K562 (cell line): ENCODE results near the gene GNG7. TPM values are rescaled to one million over a fixed set of nuclear protein-coding genes. Genes with fewer than 3 reads are reported as not detected.
A peak's percentile ranks its signal among the peaks of the same experiment; 100 is the strongest.

Experiments used
- ATAC-seq: fragments of 200-7000 bp; cut with Tn5 transposase; 3 replicates; pipeline ENCODE4 v1.9.1; 2020; ENCODE audit warnings: moderate library complexity
- BruUV-seq: library from RNA; stranded (reverse); fragments of 400-500 nt; replicated peaks from 2 replicates; lab custom pipeline; 2021; lab: Mats Ljungman, UMichigan
- CTCF ChIA-PET: fragments of 300-600 bp; formaldehyde crosslinking; extraction: SDS; loops from one replicate; lab custom pipeline; 2021; ENCODE audit warnings: low intra/inter-chr PET ratio; lab: Yijun Ruan, JAX
- POLR2A ChIA-PET: fragments of 300-600, 350-650 bp; sonication (Branson Sonifier 250); formaldehyde crosslinking; extraction: SDS; loops from one replicate; lab custom pipeline; 2021; ENCODE audit warnings: antibody characterized with exemption, inconsistent platforms; lab: Yijun Ruan, JAX
- DNase-seq, 4 experiments: peaks; one replicate each; pipeline versions ENCODE4 v3.0.0 to v3.0.0-alpha.2; 2011 to 2018; ENCODE audit warnings: low spot score in 3 of 4, mixed read lengths in 3 of 4; ENCODE audit errors: extremely low read depth in 1 of 4
- FAIRE-seq: peaks from 2 replicates; lab custom pipeline; 2011; peaks lifted over from hg19 to GRCh38; lab: Jason Lieb, UNC
- H2AFZ ChIP-seq: 2 replicates; pipeline ENCODE4 v1.6.0; 2011; ENCODE audit warnings: low read depth, low read length, control low read depth, inconsistent platforms
- H3K27ac ChIP-seq: fragments of 200-600 bp; 3 replicates; pipeline ENCODE4 v1.8.0; 2011; ENCODE audit warnings: low read depth, mild to moderate bottlenecking, control low read depth, inconsistent platforms, low read length, moderate library complexity, mixed read lengths; ENCODE audit errors: extremely low read depth
- H3K27me3 ChIP-seq, 2 experiments: fragments of 300-600 bp in 1 of 2; 2 replicates in 1 of 2; 3 replicates in 1 of 2; pipeline versions ENCODE4 v1.6.0 to v1.8.0; 2011; ENCODE audit warnings: inconsistent platforms in 2 of 2, low read length in 2 of 2, mild to moderate bottlenecking in 1 of 2, mixed read lengths in 1 of 2, moderate library complexity in 1 of 2; ENCODE audit not compliant: control insufficient read depth in 2 of 2, insufficient read depth in 2 of 2
- H3K36me3 ChIP-seq: fragments of 300-600 bp; 3 replicates; pipeline ENCODE4 v1.8.0; 2011; ENCODE audit warnings: mild to moderate bottlenecking, low read length, inconsistent platforms; ENCODE audit not compliant: control insufficient read depth, insufficient read depth
- H3K4me1 ChIP-seq, 2 experiments: fragments of 200-600 bp in 1 of 2; replicated peaks in 1 of 2; 2 replicates in 1 of 2; 3 replicates in 1 of 2; pipeline versions ENCODE4 v1.5.1 to v1.8.0; 2011; ENCODE audit warnings: inconsistent platforms in 2 of 2, low read length in 2 of 2, mild to moderate bottlenecking in 1 of 2, mixed read lengths in 1 of 2, moderate library complexity in 1 of 2; ENCODE audit not compliant: control insufficient read depth in 2 of 2, insufficient read depth in 2 of 2
- H3K4me2 ChIP-seq: 2 replicates; pipeline ENCODE4 v1.6.1; 2011; ENCODE audit warnings: low read length, control low read depth, inconsistent platforms, mixed read lengths; ENCODE audit not compliant: insufficient read depth
- H3K4me3 ChIP-seq: fragments of 200-600 bp; sonication (generic), shearing (Covaris generic); 2 replicates; pipeline ENCODE4 v1.5.1; 2016; ENCODE audit warnings: control low read depth, inconsistent platforms
- H3K79me2 ChIP-seq: fragments of 200-600 bp; 3 replicates; pipeline ENCODE4 v1.8.0; 2011; ENCODE audit warnings: low read length, inconsistent platforms; ENCODE audit not compliant: control insufficient read depth, insufficient read depth
- H3K9ac ChIP-seq, 2 experiments: 2 replicates each; pipeline versions ENCODE4 v1.6.0 to v1.6.1; 2011; ENCODE audit warnings: low read depth in 2 of 2, low read length in 2 of 2, control low read depth in 1 of 2, inconsistent platforms in 1 of 2, mild to moderate bottlenecking in 1 of 2, mixed read lengths in 1 of 2; ENCODE audit not compliant: insufficient read depth in 1 of 2
- H3K9me1 ChIP-seq: one replicate; pipeline ENCODE4 v1.6.0; 2011; ENCODE audit warnings: inconsistent platforms, mild to moderate bottlenecking, low read length, moderate library complexity; ENCODE audit not compliant: control insufficient read depth, insufficient read depth
- H3K9me3 ChIP-seq: replicated peaks from 2 replicates; pipeline ENCODE4 v1.5.1; 2011; ENCODE audit warnings: low read depth, low read length, inconsistent platforms; ENCODE audit not compliant: control insufficient read depth, insufficient read depth
- H4K20me1 ChIP-seq: replicated peaks from 2 replicates; pipeline ENCODE4 v1.6.1; 2011; ENCODE audit warnings: low read length, inconsistent platforms, mixed read lengths; ENCODE audit not compliant: control insufficient read depth, insufficient read depth
- FOSL1 ChIP-seq: fragments of 200-800 bp; sonication (Bioruptor generic); conservative IDR thresholded peaks from 2 replicates; pipeline ENCODE4 v1.6.1; 2016; ENCODE audit warnings: missing genetic modification characterization, missing compliant biosample characterization
- NONO ChIP-seq, 2 experiments: fragments of 200-400 bp in 1 of 2; fragments of 450-650 bp in 1 of 2; formaldehyde crosslinking in 1 of 2; IDR thresholded peaks; 2 replicates each; pipeline ENCODE4 v1.6.1; 2017; ENCODE audit warnings: low read depth in 2 of 2, mild to moderate bottlenecking in 2 of 2, moderate library complexity in 2 of 2, low read length in 1 of 2
- SMARCC2 ChIP-seq: fragments of 450-650 bp; IDR thresholded peaks from 2 replicates; pipeline ENCODE4 v1.6.1; 2017; ENCODE audit warnings: antibody characterized with exemption, moderate library complexity, mild to moderate bottlenecking, low read depth
- WGBS: fragments of 100-300 bp; shearing (Covaris generic); methylation state at CpG from one replicate; pipeline ENCODE4 v1.1.6; 2016; ENCODE audit warnings: low coverage, mixed read lengths; ENCODE audit not compliant: insufficient coverage; ENCODE audit errors: missing lambda C conversion rate; 5-methylcytosine and 5-hydroxymethylcytosine counted together
- in situ Hi-C: fragments of 300-500 bp; cut with MboI; formaldehyde crosslinking; loops from 4 replicates; pipeline ENCODE4 v1.15.0; 2018; ENCODE audit warnings: inconsistent platforms, mixed read lengths
- intact Hi-C: fragments of 100-400 bp; cut with micrococcal nuclease; formaldehyde crosslinking; loops from 2 replicates; pipeline ENCODE4 v1.14.2; 2022
- polyA plus RNA-seq, 8 experiments: library from polyadenylated mRNA; depleted of rRNA in 4 of 8; stranded (reverse) in 5 of 8; unstranded in 3 of 8; fragments of >200 nt; fragmentation: Nextera tagmentation in 2 of 8; fragmentation: Illumina TruSeq in 1 of 8; extraction: Ambion mirVana in 2 of 8; extraction: Trizol in 1 of 8; gene quantifications; 2 replicates each; pipeline versions ENCODE4 v1.2.1 to v1.2.3, GENCODE V29; 2011 to 2014; ENCODE audit warnings: inconsistent platforms in 1 of 8, missing spikeins in 1 of 8
- total RNA-seq, 7 experiments: library from RNA; depleted of rRNA in 6 of 7; stranded (reverse); fragments of >200 nt in 6 of 7; fragmentation: Illumina TruSeq in 2 of 7; extraction: Trizol in 2 of 7; gene quantifications; 2 replicates each; pipeline versions ENCODE4 v1.2.1 to v1.2.3, GENCODE V29; 2011 to 2021; ENCODE audit warnings: low replicate concordance in 1 of 7
- TF ChIP-seq, protein P1 (sequence below), 3 experiments: IDR thresholded peaks in 2 of 3; conservative IDR thresholded peaks in 1 of 3; 2 replicates each; pipeline ENCODE4 v1.5.1; 2011 to 2012; ENCODE audit warnings: low read length in 3 of 3, mild to moderate bottlenecking in 3 of 3, control low read depth in 2 of 3, improper control_type of control experiment in 1 of 3, inconsistent platforms in 1 of 3, low read depth in 1 of 3, mixed read lengths in 1 of 3, moderate library complexity in 1 of 3; ENCODE audit not compliant: insufficient read depth in 2 of 3
- TF ChIP-seq, protein P2 (sequence below): fragments of 250-450 bp; sonication (Bioruptor Pico); IDR thresholded peaks from 2 replicates; pipeline ENCODE4 v1.4.0; 2020
- TF ChIP-seq, protein P3 (sequence below): fragments of 250-450 bp; sonication (Bioruptor Pico); IDR thresholded peaks from 2 replicates; pipeline ENCODE4 v1.5.0; 2021

The GNG7 gene
- total and polyA plus RNA-seq, 9 of the 15 experiments (the other 6 are each of a cell fraction or from before 2014, with no cell fraction given), result 0.01 to 0.20 (median 0.06) TPM; not detected in 1

DNA sequence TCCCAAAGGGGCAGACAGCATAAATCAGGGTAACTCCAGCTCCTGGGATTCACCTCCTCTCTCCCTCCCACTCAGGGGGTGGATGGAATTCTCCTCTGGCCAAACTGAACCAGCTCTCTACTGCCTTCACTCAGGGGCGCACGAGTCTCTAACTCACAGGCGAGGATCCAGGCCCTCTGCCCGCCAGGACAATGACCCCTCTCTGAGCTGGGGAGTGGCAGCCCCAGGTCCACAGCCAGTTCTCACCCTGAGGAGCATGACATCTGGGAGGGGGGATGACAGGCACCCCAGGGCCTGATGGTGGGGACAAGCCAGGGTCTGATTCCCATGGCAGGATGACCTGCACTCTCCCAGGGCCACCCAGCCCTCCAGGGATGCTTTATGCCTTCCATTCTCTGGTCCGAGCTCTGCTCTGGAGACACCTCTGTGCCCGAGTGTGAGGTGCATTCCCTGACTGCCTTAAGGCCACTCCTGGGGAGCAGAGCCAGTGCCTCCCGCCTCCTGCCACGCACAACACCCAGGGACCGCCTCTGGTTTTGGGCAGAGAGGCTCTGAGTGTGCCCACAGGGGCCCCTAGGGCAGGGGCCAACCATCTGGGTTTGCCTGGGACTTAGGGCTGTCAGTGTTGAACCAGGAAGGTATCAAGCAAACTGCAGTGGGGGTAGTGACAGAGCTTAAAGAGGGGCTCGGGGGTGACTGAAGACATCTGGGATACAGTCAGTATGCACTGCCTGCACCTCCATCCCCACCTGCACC lies 66.2 kb downstream of the GNG7 start:
- Histone ChIP-seq H3K4me3 (no peak overlapping the region), H3K79me2 (no peaks in the 10 kb centered on the region), H3K27ac (no peak overlapping the region), H3K36me3 (no peaks in the 10 kb centered on the region), H3K4me2 (no peak overlapping the region), H3K4me1 (peaks cover 0 to 22% of the 10 kb centered on the region in 2 experiments; a peak in 2 of 5 replicates), H4K20me1 (no peaks in the 10 kb centered on the region; the same call in 1 of the 2 replicates), H3K9me1 (no peaks in the 10 kb centered on the region), H2AFZ (no peak overlapping the region), H3K27me3 (peaks cover 0 to 29% of the 10 kb centered on the region in 2 experiments; a peak in 3 of 5 replicates), H3K9me3 (no peaks in the 10 kb centered on the region), H3K9ac (no peak overlapping the region)
- intact Hi-C loops (no loop called here), in situ Hi-C loops (no loop called here)
- no peak for TF ChIP-seq NONO (IDR thresholded peaks at IDR 0.05; ENCODE audit: low read depth in 2 of 2, low read length in 1 of 2)
- no peak for FAIRE-seq
- POLR2A ChIA-PET, result interaction anchor here (0.9 to 1.7 kb wide), 2 partner anchors 160 to 485 kb away, joined by 3 to 9 read pairs; partner anchors contain the start of genes AP3D1 and GADD45B
- 3% methylated on average over 10 of the region's 10 CpGs for WGBS
- peak; percentile 20; the same call in 1 of the 3 replicates for ATAC-seq
- CTCF ChIA-PET, result interaction anchor here (0.5 to 1.3 kb wide), 6 partner anchors 25 to 923 kb away, joined by 3 to 11 read pairs (median 4); no protein-coding TSS in a partner anchor
- DNase-seq, result no peak
- no TSS peak for BruUV-seq

DNA sequence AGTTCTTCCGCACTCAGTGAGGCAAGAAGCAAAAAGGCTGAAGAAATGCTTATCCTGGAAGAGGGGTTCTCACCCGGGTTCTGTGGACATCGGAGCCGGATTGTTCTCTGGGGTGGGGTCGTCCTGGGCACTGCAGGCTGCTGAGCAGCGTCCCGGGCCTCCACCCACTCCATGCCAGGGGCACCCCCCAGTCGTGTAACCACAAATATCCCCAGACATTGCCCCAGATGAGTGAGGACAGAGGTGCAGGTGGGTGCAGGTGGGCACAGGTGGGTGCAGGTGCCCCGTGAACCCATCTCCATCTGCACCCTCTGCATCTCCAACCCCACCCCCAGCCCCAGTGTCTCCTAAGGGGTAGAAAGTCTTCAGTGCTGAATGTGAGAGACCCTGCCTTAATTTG lies 67.5 kb downstream of the GNG7 start:
- ATAC-seq, result no peak
- no peak for DNase-seq
- no TSS peak for BruUV-seq
- Histone ChIP-seq H3K9me1 (no peaks in the 10 kb centered on the region), H3K9ac (no peak overlapping the region), H3K79me2 (no peaks in the 10 kb centered on the region), H3K36me3 (no peaks in the 10 kb centered on the region), H3K9me3 (peaks cover 9% of the 10 kb centered on the region), H3K4me2 (no peak overlapping the region), H3K27me3 (peaks cover 0 to 19% of the 10 kb centered on the region in 2 experiments; a peak in 2 of 5 replicates), H2AFZ (no peak overlapping the region), H3K4me1 (peaks cover 0 to 22% of the 10 kb centered on the region in 2 experiments; a peak in 2 of 5 replicates), H4K20me1 (no peaks in the 10 kb centered on the region; the same call in 1 of the 2 replicates), H3K4me3 (no peak overlapping the region), H3K27ac (no peak overlapping the region)
- intact Hi-C loops (no loop called here), in situ Hi-C loops (no loop called here)
- no peak for TF ChIP-seq SMARCC2
- TF ChIP-seq, protein P1, sequence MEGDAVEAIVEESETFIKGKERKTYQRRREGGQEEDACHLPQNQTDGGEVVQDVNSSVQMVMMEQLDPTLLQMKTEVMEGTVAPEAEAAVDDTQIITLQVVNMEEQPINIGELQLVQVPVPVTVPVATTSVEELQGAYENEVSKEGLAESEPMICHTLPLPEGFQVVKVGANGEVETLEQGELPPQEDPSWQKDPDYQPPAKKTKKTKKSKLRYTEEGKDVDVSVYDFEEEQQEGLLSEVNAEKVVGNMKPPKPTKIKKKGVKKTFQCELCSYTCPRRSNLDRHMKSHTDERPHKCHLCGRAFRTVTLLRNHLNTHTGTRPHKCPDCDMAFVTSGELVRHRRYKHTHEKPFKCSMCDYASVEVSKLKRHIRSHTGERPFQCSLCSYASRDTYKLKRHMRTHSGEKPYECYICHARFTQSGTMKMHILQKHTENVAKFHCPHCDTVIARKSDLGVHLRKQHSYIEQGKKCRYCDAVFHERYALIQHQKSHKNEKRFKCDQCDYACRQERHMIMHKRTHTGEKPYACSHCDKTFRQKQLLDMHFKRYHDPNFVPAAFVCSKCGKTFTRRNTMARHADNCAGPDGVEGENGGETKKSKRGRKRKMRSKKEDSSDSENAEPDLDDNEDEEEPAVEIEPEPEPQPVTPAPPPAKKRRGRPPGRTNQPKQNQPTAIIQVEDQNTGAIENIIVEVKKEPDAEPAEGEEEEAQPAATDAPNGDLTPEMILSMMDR (IDR thresholded peaks at IDR 0.05 in 2 of 3, conservative IDR thresholded peaks at IDR 0.05 in 1 of 3; ENCODE audit: insufficient read depth in 2 of 3, low read depth in 1 of 3, low read length in 3 of 3), result no peak
- TF ChIP-seq, protein P2, sequence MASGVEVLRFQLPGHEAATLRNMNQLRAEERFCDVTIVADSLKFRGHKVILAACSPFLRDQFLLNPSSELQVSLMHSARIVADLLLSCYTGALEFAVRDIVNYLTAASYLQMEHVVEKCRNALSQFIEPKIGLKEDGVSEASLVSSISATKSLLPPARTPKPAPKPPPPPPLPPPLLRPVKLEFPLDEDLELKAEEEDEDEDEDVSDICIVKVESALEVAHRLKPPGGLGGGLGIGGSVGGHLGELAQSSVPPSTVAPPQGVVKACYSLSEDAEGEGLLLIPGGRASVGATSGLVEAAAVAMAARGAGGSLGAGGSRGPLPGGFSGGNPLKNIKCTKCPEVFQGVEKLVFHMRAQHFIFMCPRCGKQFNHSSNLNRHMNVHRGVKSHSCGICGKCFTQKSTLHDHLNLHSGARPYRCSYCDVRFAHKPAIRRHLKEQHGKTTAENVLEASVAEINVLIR, result no peak
- TF ChIP-seq FOSL1 (tag), result no peak
- TF ChIP-seq, protein P3, sequence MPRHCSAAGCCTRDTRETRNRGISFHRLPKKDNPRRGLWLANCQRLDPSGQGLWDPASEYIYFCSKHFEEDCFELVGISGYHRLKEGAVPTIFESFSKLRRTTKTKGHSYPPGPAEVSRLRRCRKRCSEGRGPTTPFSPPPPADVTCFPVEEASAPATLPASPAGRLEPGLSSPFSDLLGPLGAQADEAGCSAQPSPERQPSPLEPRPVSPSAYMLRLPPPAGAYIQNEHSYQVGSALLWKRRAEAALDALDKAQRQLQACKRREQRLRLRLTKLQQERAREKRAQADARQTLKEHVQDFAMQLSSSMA (CRISPR knock-in tag), result no peak
- 13% methylated on average over 8 of the region's 9 CpGs for WGBS
- CTCF ChIA-PET, result no interaction called here
- no peak for FAIRE-seq
- POLR2A ChIA-PET, result interaction anchor here (1.0 kb wide), 1 partner anchor 394 kb away, joined by 4 read pairs; no protein-coding TSS in a partner anchor
